Measurements from ENCODE around the gene S100A4.
A peak's percentile ranks its signal among the peaks of the same experiment; 100 is the strongest.

The S100A4 gene

GRCh38 chr1:153503766-153504165 lies 41.8 kb downstream of the S100A4 start:
- DNase-seq = no peak

- no peak for DNase-seq
These were observed 46.9 kb downstream of the S100A4 start for GRCh38 chr1:153498746-153499145.

- DNase-seq = no peak
These were observed 50.1 kb downstream of the S100A4 start for GRCh38 chr1:153495536-153495935.

- DNase-seq = peak; percentile 66 to 71
These were observed 50.5 kb downstream of the S100A4 start for GRCh38 chr1:153494976-153495535.
